ENCODE measurements around the gene PAXX.

Gene PAXX

GRCh38 chr9:136964833-136965422 lies 27.3 kb upstream of the PAXX start:
- no peak for DNase-seq (ENCODE audit: low read depth in 2 of 2, low spot score in 1 of 2)

GRCh38 chr9:136965771-136966484 lies 26.3 kb upstream of the PAXX start:
- no peak for DNase-seq (ENCODE audit: low read depth in 2 of 2, low spot score in 1 of 2)

GRCh38 chr9:136968333-136969127 lies 23.7 kb upstream of the PAXX start:
- no peak for DNase-seq (ENCODE audit: low read depth in 2 of 2, low spot score in 1 of 2)

GRCh38 chr9:136969150-136969549 lies 23.1 kb upstream of the PAXX start:
- no peak for DNase-seq (ENCODE audit: low read depth in 2 of 2, low spot score in 1 of 2)

- no peak for DNase-seq (ENCODE audit: low read depth in 2 of 2, low spot score in 1 of 2)
These were observed 22.4 kb upstream of the PAXX start for GRCh38 chr9:136969774-136970173.

- no peak for DNase-seq (ENCODE audit: low read depth in 2 of 2, low spot score in 1 of 2)
These were observed 21.9 kb upstream of the PAXX start for GRCh38 chr9:136970361-136970760.

- DNase-seq (ENCODE audit: low read depth in 2 of 2, low spot score in 1 of 2) = no peak
These were observed 20.5 kb upstream of the PAXX start for GRCh38 chr9:136971746-136972145.

- no peak for DNase-seq (ENCODE audit: low read depth in 2 of 2, low spot score in 1 of 2)
These were observed 19.9 kb upstream of the PAXX start for GRCh38 chr9:136972335-136972734.

- no peak for DNase-seq (ENCODE audit: low read depth in 2 of 2, low spot score in 1 of 2)
These were observed 19.5 kb upstream of the PAXX start for GRCh38 chr9:136972743-136973142.

GRCh38 chr9:136973618-136974617 lies 18.3 kb upstream of the PAXX start:
- DNase-seq (ENCODE audit: low read depth in 2 of 2, low spot score in 1 of 2) = no peak

- DNase-seq (ENCODE audit: low read depth in 2 of 2, low spot score in 1 of 2) = no peak
These were observed 17.2 kb upstream of the PAXX start for GRCh38 chr9:136974817-136975535.

GRCh38 chr9:136975644-136976043 lies 16.6 kb upstream of the PAXX start:
- no peak for DNase-seq (ENCODE audit: low read depth in 2 of 2, low spot score in 1 of 2)

- no peak for DNase-seq (ENCODE audit: low read depth in 2 of 2, low spot score in 1 of 2)
These were observed 15.0 kb upstream of the PAXX start, which contains the start of gene PTGDS for GRCh38 chr9:136977223-136977622. PTGDS (plus strand) TSS chr9:136977504; CDS start chr9:136977579, 75 bp downstream.

- no peak for DNase-seq (ENCODE audit: low read depth in 2 of 2, low spot score in 1 of 2)
These were observed 14.6 kb upstream of the PAXX start for GRCh38 chr9:136977649-136978072.

- peak; percentile 41 to 48 for DNase-seq (ENCODE audit: low read depth in 2 of 2, low spot score in 1 of 2)
These were observed 14.0 kb upstream of the PAXX start for GRCh38 chr9:136978073-136978864.

- no peak for DNase-seq (ENCODE audit: low read depth in 2 of 2, low spot score in 1 of 2)
These were observed 13.2 kb upstream of the PAXX start for GRCh38 chr9:136978865-136979544.

GRCh38 chr9:136979769-136980587 lies 12.2 kb upstream of the PAXX start:
- no peak for DNase-seq (ENCODE audit: low read depth in 2 of 2, low spot score in 1 of 2)
